AG09309 (cell line): ENCODE data around the gene CYP4F8.

Source experiments
- DNase-seq: peaks from one replicate; pipeline ENCODE4 v3.0.0-alpha.2; 2010; ENCODE audit warnings: low read depth
- H3K4me3 ChIP-seq: 2 replicates; pipeline ENCODE4 v1.5.1; 2011; ENCODE audit warnings: mild to moderate bottlenecking, low read depth, low read length, moderate library complexity; ENCODE audit not compliant: control insufficient read depth
- TF ChIP-seq, protein P1 (sequence below): IDR thresholded peaks from 2 replicates; pipeline ENCODE4 v1.5.1; 2011; ENCODE audit warnings: mild to moderate bottlenecking, low read depth, low read length, inconsistent platforms; ENCODE audit not compliant: insufficient read depth, control insufficient read depth; ENCODE audit errors: missing control alignments

CYP4F8 gene

GRCh38 chr19:15663247-15663646, 48.2 kb downstream of the CYP4F8 start:
- no peak for DNase-seq
- H3K4me3 ChIP-seq, result no peak overlapping the region

DNA sequence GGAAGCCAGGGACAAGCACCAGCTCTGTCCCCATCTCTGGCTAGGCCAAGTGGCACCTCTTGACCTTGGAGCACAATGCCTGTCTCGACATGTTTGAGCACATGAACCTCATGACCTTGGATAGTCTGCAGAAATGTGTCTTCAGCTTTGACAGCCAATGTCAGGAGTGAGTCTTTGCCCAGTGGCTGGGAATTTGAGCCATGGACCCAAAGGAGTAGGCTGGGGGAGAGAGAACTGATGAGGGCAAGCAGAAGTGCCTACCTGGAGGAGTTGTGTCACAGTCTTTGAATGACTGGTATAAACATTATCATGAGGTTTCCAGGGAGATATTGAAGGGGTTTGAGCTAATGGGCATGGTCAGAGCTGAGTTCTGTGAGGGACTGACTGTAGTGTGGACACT, 51.2 kb downstream of the CYP4F8 start:
- no peak overlapping the region for H3K4me3 ChIP-seq
- TF ChIP-seq, protein P1, sequence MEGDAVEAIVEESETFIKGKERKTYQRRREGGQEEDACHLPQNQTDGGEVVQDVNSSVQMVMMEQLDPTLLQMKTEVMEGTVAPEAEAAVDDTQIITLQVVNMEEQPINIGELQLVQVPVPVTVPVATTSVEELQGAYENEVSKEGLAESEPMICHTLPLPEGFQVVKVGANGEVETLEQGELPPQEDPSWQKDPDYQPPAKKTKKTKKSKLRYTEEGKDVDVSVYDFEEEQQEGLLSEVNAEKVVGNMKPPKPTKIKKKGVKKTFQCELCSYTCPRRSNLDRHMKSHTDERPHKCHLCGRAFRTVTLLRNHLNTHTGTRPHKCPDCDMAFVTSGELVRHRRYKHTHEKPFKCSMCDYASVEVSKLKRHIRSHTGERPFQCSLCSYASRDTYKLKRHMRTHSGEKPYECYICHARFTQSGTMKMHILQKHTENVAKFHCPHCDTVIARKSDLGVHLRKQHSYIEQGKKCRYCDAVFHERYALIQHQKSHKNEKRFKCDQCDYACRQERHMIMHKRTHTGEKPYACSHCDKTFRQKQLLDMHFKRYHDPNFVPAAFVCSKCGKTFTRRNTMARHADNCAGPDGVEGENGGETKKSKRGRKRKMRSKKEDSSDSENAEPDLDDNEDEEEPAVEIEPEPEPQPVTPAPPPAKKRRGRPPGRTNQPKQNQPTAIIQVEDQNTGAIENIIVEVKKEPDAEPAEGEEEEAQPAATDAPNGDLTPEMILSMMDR, result no peak
- DNase-seq, result no peak

More at GRCh38 chr19:15663247-15663646, 48.2 kb downstream of the CYP4F8 start:
- TF ChIP-seq, protein P1, result no peak

GRCh38 chr19:15666883-15667282, 51.9 kb downstream of the CYP4F8 start:
- TF ChIP-seq, protein P1, result no peak
- H3K4me3 ChIP-seq, result no peak overlapping the region
- no peak for DNase-seq

GRCh38 chr19:15669440-15669839, 54.4 kb downstream of the CYP4F8 start:
- no peak overlapping the region for H3K4me3 ChIP-seq
- TF ChIP-seq, protein P1, result no peak
- no peak for DNase-seq

GRCh38 chr19:15669891-15670290, 54.9 kb downstream of the CYP4F8 start:
- TF ChIP-seq, protein P1, result no peak
- H3K4me3 ChIP-seq, result no peak overlapping the region
- no peak for DNase-seq

DNA sequence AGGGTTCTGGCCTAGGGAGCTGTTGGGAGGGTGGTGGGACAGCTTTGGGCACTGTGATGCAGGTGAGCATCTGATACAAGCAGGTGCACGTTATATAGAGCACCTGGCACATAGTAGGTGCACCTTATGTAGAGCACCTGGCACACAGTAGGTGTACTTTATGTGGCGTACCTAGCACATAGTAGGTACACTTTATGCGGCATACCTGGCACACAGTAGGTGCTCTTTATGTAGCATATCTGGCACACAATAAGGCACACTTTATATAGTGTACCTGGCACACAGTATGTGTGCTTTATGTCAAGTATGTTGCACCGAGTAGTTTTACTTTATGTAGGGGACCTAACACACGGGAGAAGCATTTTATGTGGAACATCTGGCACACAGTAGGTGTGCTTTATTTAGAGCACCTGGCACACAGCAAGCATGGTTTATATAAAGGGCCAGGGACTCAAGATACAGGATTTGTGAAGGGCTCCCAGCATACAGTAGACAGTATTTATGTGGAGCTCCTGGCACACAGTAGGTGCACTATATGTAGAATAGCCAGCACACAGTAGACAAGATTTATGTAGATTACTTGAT, 56.3 kb downstream of the CYP4F8 start:
- no peak for DNase-seq
- TF ChIP-seq, protein P1, result no peak
- no peak overlapping the region for H3K4me3 ChIP-seq
